H54 (cell line): ENCODE measurements around the gene COL20A1.

Experiments used
- DNase-seq: peaks from one replicate; pipeline ENCODE4 v3.0.0; 2011; ENCODE audit warnings: low spot score, mixed read lengths; ENCODE audit not compliant: insufficient read length
- FAIRE-seq: peaks from 3 replicates; lab custom pipeline; 2011; peaks lifted over from hg19 to GRCh38; lab: Jason Lieb, UNC
- POLR2A ChIP-seq: IDR thresholded peaks from 2 replicates; pipeline ENCODE4 v1.6.1; 2011; ENCODE audit warnings: low read depth, mild to moderate bottlenecking, low read length

Gene COL20A1

DNA sequence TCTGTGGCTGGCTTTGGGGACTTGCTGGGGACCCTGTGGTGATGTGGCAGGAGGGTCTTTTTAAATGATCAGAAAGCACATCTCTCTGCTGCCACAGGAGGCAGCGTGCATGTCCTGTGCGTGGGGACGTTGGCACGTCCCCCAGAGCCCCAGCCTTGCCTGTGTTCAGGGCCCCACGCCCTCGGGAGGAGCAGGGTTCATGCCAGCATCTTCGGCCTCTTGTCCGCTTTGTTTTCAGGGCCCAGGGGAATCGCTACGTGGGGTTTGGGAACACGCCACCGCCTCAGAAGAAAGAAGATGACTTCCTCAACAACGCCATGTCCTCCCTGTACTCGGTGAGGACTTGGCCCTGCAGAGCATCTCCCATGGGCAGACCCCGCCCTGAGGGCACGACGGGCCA lies 14.3 kb upstream of the COL20A1 start:
- FAIRE-seq, result no peak

DNA sequence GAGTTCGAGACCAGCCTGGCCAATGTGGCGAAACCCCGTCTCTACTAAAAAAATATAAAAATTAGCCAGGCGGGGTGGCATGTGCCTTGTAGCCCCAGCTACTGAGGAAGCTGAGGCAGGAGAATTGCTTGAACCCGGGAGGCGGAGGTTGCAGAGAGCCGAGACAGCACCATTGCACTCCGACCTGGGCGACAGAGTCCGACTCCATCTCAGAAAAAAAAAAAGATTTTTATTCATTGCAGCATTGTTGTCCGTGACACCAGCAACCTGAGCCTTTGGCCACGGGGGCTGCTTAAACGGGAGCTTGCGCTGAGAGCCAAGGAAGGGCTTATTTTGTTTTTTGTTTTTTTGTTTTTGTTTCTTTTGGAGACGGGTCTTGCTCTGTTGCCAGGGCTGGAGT lies 13.1 kb upstream of the COL20A1 start:
- no peak for FAIRE-seq
- TF ChIP-seq POLR2A, result no peak
- DNase-seq, result no peak

More for the DNA sequence above, 14.3 kb upstream of the COL20A1 start:
- TF ChIP-seq POLR2A, result no peak
- DNase-seq, result no peak

DNA sequence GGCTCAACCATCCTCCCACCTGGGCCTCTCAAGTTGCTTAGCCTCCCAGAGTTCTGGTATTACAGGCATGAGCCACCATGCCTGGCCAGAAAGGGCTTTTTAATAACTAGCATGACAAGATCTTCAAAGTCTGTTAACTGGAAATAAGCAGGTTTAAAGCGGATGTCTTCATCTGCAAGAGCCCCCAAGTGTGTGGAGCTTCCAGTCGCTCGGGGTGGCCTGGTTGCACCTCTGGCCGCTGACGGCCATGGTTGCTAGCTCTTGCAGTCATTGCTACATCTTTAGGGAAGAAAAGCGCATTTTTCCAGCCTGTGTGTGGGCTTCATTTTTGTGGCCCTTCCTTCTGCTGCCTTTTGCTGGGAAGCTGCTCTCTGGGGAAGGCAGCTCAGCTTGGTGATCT lies 12.6 kb upstream of the COL20A1 start:
- FAIRE-seq, result no peak
- TF ChIP-seq POLR2A, result no peak
- no peak for DNase-seq

DNA sequence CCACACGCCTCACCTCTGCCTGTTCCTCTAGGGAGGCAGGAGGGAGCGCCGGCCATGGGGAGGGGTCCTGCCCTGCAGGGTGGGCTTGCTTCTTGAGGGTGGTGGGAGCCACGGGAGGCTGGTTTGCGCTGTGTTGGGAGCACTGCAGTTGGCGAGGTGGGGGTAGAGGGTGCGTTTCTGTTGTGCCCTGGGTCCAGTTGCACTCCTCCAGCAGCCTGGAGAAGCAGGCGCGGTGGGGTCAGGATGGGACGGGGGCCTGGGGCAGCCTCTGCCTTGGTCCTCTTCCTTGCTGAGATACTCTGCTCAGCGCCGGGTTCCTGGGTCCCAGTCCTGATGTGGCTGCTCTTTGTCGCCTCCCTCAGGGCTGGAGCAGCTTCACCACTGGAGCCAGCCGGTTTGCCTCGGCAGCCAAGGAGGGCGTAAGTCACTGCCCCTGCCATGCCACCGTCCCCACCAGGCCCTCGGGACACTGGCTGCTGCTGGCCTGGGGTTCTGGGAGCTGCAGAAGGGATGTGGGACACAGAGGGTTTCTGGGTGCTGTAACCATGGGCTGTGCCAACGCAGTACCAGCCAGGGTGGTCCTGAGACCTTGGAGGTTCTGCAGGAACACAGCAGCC lies 11.9 kb upstream of the COL20A1 start:
- DNase-seq, result no peak
- no peak for FAIRE-seq
- TF ChIP-seq POLR2A, result no peak

DNA sequence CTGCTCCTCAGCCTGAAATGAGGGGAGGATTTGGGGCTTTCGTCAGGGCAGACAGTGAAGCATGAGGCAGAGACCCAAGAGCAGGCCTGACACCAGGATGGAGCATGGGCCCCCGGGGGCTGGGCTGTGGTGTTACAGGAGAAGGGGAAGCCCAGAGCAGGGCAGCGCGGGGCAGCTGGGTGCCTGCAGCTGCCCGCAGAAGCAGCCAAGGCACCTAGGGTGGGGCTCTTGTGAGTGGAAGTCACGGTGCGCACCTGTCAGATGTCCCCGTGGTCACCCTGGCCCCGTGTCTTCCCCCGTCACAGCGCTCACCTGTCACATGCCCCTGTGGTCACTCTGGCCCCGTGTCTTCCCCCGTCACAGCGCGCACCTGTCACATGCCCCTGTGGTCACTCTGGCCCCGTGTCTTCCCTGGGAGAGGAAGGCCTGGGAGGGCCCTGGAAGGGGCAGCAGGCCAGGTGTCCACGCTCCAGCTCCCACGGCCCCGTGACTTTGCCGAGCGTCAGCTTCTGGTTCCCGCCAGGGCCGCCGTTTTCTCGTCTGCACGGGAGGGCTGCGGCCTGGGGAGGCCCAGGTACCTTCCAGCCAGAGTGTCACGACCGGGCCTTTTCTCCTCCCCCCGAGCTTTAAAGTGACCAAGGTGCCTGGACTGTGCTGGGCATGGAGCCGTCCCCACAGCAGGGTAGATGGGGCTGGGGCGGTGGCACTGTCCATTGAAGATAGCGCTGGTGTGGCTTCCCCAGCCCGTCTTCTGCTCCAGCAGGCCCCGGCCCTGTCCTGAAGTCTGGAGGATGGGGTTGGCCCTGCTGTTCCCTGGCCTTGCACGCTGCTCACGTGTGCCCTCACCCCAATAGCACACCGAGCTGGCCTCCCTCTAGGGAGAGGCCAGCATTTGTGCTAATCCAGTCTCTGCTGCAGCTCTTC lies 11.0 kb upstream of the COL20A1 start:
- FAIRE-seq (no peak), DNase-seq (no peak)
- TF ChIP-seq POLR2A, result no peak

DNA sequence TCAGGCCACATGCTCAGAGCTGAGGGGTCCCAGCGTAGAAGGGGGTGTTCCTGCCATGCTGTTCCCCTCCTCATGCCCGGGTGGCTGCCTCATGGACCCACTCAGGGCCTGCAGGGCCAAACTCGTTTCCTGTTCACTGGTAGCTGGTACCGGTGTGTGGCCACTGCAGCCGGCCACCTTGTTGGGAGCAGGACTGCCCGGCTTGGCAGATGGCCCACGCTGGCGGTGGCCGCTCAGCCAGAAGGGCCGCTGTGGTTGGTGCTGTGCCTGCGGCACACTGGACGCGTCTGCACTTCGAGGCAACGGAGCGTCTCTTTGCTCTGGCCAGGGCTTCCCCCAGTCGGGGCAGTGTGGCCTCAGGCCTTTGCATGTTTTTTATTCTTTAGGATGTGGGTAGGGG lies 10.0 kb upstream of the COL20A1 start:
- TF ChIP-seq POLR2A, result no peak
- FAIRE-seq (no peak), DNase-seq (no peak)

DNA sequence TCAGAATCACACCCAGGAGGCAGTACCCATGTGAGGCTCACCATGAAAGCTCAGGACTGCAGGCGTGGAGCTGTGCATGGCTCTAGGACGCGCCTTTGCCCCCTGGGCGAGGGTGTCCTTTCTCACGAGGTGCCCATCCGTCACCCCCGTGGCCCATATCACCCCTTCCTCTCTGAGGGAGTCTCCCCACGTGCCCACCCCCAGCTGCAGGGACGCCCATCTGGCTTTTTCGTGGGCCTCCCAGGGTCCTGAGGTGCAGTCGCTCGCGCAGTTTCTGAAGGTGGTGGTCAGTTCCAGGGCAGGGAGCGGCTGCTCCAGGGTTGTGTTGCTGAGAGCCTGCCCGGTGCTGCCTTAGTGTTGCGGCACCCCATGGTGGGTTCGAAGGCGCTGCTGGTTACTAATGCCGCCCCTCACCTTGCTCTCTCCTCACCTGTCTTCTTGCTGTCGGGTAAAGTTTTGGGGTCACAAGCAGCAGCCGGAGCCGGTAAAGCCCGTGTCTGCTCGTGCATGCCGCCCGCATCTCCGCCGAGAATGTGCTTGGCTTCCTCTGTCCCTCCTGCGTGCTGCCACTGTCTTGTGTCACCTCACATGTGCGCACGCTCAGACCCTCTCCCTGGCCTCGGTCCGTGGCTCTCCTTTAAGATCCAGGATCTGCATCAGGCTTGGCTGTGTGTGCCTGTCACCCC lies 9.4 kb upstream of the COL20A1 start:
- FAIRE-seq (no peak), DNase-seq (no peak)
- TF ChIP-seq POLR2A, result no peak

DNA sequence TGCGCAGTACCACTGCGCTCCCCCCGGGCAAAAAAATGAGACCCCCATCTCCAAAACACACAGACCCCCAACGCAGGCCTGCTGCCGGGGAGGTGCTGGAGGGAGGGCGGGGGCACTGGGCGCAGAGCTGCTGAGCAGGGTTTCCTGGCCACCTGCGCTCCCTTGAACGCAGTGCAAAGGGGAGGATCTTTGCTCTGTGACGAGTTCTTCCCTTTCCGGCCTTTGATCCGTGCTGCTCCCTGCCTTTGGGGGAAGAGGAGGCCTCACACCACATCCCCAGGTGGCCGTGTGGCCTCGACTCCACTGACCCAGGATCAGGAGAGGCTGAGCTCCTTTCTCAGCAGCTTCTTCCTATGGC lies 8.9 kb upstream of the COL20A1 start:
- FAIRE-seq, result no peak
- no peak for DNase-seq
- no peak for TF ChIP-seq POLR2A

DNA sequence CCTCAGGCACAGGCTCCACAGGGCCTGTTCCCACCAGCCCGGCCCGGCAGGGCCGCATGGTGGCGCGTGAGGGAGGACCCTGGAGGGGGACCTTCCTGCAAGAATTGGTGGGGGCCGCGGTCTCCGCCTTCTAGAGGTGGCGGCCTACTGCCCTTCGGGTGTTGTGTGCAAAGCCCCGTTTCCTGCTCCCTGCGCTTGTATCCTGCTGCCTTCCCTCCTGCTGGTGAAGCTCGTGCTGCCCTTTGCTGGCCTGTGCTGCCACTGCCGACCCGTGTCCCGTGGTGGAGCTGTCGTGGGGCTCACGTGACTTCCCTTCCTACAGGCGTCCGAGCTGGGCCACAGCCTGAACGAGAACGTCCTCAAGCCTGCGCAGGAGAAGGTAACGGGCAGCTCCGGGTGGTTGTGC lies 8.4 kb upstream of the COL20A1 start:
- no peak for FAIRE-seq

DNA sequence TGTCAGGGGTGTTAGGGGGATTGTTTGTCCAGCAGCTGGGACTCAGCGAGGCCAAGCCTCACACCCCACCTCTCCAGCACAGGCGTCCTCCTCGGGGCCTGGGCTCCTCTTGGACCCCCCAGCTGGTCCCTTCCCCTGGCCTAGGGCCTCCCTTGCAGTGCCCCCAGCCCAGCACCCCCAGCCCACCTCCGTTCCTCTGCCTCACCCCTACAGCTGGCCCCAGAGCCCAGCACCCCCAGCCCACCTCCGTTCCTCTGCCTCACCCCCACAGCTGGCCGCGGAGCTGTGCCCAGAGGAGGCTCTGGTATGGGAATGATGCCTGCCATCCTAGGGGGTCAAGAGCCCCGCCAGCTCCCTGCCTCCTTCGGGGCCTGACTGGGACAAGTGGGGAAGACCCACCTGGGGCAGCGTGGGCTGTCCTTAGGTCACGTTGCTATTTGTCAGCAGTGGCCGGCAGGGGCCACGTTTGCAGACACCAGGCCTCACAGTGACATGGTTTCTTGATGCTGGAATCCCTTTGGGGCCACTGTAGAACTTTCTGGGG lies 7.9 kb upstream of the COL20A1 start:
- FAIRE-seq (no peak), DNase-seq (no peak)
- no peak for TF ChIP-seq POLR2A

More for the DNA sequence above, 8.4 kb upstream of the COL20A1 start:
- DNase-seq, result no peak
- no peak for TF ChIP-seq POLR2A

DNA sequence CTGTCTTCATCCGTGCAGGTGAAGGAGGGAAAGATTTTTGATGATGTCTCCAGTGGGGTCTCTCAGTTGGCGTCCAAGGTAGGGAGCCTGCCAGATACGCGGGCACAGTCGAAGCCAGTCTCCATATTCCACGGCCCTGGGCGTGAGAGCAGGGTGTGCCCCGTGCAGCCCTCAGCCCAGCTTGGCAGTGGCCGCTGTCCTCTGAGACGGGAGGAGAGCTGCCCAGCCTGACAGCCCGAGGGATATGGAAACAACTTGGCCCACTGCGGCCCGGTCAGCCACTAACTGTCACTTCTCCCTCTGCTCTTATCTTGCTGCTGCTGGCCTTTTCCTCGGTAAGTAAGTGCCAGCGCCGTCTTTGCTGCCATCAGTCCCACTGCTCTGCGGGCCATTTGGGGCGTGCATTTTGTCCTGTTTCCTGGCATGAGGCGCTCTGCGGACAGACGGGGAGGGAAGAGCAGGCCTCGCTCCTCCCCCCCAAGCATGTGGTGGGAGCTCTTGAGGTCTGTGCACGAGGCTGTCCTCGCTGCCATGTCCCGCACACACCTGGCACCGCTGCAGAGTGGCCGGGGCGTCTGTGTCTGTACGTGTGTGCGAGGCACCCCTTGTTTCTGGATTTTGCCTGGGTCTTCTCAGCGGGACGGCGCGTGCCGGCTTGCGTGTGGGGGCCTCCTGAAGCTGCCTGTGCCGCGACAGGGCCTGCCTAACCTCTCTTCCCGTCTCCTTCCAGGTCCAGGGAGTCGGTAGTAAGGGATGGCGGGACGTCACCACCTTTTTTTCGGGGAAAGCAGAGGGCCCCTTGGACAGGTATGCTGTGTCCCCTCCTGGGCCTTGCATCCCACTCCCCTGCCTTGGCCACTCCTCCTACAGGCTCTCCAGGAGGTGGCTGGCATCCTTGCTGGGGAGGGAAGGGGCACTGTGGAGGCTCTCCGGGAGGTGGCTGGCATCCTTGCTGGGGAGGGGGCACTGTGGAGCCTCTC lies 7.1 kb upstream of the COL20A1 start:
- TF ChIP-seq POLR2A, result no peak
- FAIRE-seq (no peak), DNase-seq (no peak)

DNA sequence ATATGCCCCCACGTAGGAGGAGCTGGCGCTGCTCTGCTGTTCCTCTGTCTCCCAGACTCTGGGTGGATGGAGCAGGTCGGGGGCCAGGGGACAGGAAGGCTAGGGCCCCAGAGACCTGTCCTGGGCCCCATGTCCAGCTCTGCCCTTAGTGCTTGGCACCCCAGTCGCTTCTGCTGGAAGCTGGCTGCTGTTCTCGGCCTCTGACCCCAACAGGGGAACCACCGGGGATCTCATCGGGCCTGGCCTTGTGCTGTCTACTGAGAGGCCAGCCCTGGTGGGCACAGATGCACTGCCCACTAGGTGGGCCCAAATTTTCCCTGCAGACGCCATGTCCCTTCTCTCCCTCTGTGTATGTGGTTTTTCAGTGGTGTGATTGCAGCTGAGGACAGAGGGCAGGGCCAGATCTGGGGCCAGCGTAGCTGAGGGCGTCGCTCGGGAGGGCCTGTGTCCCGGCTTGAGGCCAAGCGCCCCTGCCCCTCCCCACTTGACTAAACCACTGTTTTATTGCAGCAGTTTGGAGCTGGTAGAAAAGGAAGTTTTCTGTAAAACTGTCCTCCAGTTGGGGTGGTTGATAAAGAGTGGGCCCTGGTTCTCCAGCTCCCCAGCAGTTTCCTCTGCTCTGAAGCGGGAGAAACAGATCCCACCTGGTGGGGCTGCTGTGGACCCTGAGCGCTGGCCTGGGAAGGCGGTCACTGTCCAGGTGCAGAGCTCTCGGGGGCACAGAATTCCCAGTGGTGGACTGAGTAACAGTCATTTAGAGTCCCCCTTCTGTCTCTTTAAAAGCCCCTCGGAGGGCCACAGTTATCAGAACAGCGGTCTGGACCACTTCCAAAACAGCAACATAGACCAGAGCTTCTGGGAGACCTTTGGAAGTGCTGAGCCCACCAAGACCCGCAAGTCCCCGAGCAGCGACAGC lies 5.9 kb upstream of the COL20A1 start:
- no peak for DNase-seq
- no peak for TF ChIP-seq POLR2A
- FAIRE-seq, result no peak
